T-cell (primary cell): Measurements from ENCODE around the gene SMCO4. TPM values are rescaled to one million over a fixed set of nuclear protein-coding genes. Genes with fewer than 3 reads are reported as not detected.
"Not testable (repeated sequence)": the region's sequence is repeated elsewhere in the genome, so short reads cannot be mapped to it uniquely, and the experiment has no call there.

Experiments
- ATAC-seq, 4 experiments: fragments of 200-7000 bp in 3 of 4; fragments of 150-1000 bp in 1 of 4; cut with Tn5 transposase; replicated peaks in 1 of 4; 1 replicate in 3 of 4; 2 replicates in 1 of 4; pipeline ENCODE4 v1.10.0; 2021; ENCODE audit warnings: moderate library complexity in 3 of 4, mild to moderate bottlenecking in 2 of 4, moderate number of reproducible peaks in 1 of 4
- CTCF ChIA-PET, 2 donors: fragments of 300-600 bp; sonication (Branson Sonifier 250); formaldehyde crosslinking; loops; one replicate each; lab custom pipeline; 2022; ENCODE audit warnings: antibody characterized with exemption in 2 of 2; lab: Charles Lee
- POLR2A ChIA-PET, 2 donors: fragments of 300-600 bp; sonication (Branson Sonifier 250); formaldehyde crosslinking; loops; one replicate each; lab custom pipeline; 2022; ENCODE audit warnings: antibody characterized with exemption in 2 of 2; lab: Charles Lee
- DNase-seq, 35 experiments: peaks; one replicate each; pipeline versions ENCODE4 v3.0.0 to v3.0.0-alpha.2; 2013 to 2023
- H3K27ac ChIP-seq: one replicate; pipeline ENCODE4 v1.5.1; 2013; ENCODE audit warnings: low read length
- H3K27me3 ChIP-seq, 2 experiments: replicated peaks in 1 of 2; 1 replicate in 1 of 2; 2 replicates in 1 of 2; pipeline versions ENCODE4 v1.6.1 to v1.7.0; 2013; ENCODE audit warnings: low read length in 1 of 2, mixed read lengths in 1 of 2; ENCODE audit not compliant: control insufficient read depth in 2 of 2, insufficient read depth in 2 of 2; ENCODE audit errors: extremely low read depth in 1 of 2
- H3K36me3 ChIP-seq, 2 donors: 1 replicate in 1 of 2; 2 replicates in 1 of 2; pipeline versions ENCODE4 v1.6.1 to v1.7.0; 2013; ENCODE audit warnings: low read length in 1 of 2; ENCODE audit not compliant: control insufficient read depth in 2 of 2, insufficient read depth in 1 of 2; ENCODE audit errors: extremely low read depth in 1 of 2
- H3K4me1 ChIP-seq, 2 experiments: 1 replicate in 1 of 2; 2 replicates in 1 of 2; pipeline versions ENCODE4 v1.6.1 to v1.7.0; 2013; ENCODE audit warnings: low read length in 2 of 2, mixed read lengths in 1 of 2; ENCODE audit not compliant: insufficient read depth in 2 of 2, control insufficient read depth in 1 of 2; ENCODE audit errors: extremely low read depth in 1 of 2
- H3K4me3 ChIP-seq, 2 donors: 1 replicate in 1 of 2; 2 replicates in 1 of 2; pipeline versions ENCODE4 v1.5.1 to v1.7.0; 2013; ENCODE audit warnings: mild to moderate bottlenecking in 2 of 2, low read length in 1 of 2, moderate library complexity in 1 of 2; ENCODE audit not compliant: control insufficient read depth in 1 of 2; ENCODE audit errors: extremely low read depth in 1 of 2
- H3K9me3 ChIP-seq: 2 replicates; pipeline ENCODE4 v1.7.0; 2013
- H3K27ac Mint-ChIP-seq, 2 donors: one replicate each; pipeline ENCODE4 v1.8.0; 2020 to 2021; ENCODE audit warnings: mild to moderate bottlenecking in 2 of 2, mixed read lengths in 2 of 2
- H3K27me3 Mint-ChIP-seq, 2 donors: one replicate each; pipeline ENCODE4 v1.8.0; 2021 to 2022; ENCODE audit warnings: mixed read lengths in 2 of 2
- H3K36me3 Mint-ChIP-seq: one replicate; pipeline ENCODE4 v1.8.0; 2021; ENCODE audit warnings: mixed read lengths
- H3K4me1 Mint-ChIP-seq, 3 donors: one replicate each; pipeline ENCODE4 v1.8.0; 2020 to 2022; ENCODE audit warnings: mixed read lengths in 3 of 3, mild to moderate bottlenecking in 1 of 3
- H3K4me3 Mint-ChIP-seq, 3 donors: one replicate each; pipeline ENCODE4 v1.8.0; 2020 to 2022; ENCODE audit warnings: mild to moderate bottlenecking in 3 of 3, mixed read lengths in 3 of 3, moderate library complexity in 3 of 3
- H3K9me3 Mint-ChIP-seq, 3 donors: one replicate each; pipeline ENCODE4 v1.8.0; 2020 to 2022; ENCODE audit warnings: mixed read lengths in 3 of 3
- WGBS: methylation state at CpG from one replicate; pipeline ENCODE4 v1.1.5; 2013; ENCODE audit warnings: missing lambda C conversion rate; ENCODE audit not compliant: insufficient coverage; 5-methylcytosine and 5-hydroxymethylcytosine counted together
- total RNA-seq, 35 experiments: library from RNA in 6 of 35; stranded (reverse) in 6 of 35; fragments of 120-200 nt in 1 of 35; gene quantifications; one replicate each; pipeline versions ENCODE4 v1.2.1 to v1.2.4 and lab custom pipeline; 2013 to 2026

Gene SMCO4
- total RNA-seq, 5 donors from 2014 or later (not counting 1 experiment from before 2014, with no cell fraction given): 2.2 to 6.5 (median 4.7) TPM; not detected in 1

- H3K4me3 ChIP-seq: no peak overlapping the region
- no peaks in the 10 kb centered on the region for H3K9me3 Mint-ChIP-seq
- no peaks in the 10 kb centered on the region for H3K36me3 Mint-ChIP-seq
- WGBS: 80% methylated on average over 1 of the region's 2 CpGs
- POLR2A ChIA-PET: interaction anchor here in 1 of 2 donors (0.6 kb wide), 1 partner anchor 988 kb away, joined by 6 read pairs; no protein-coding TSS in a partner anchor
- H3K27me3 Mint-ChIP-seq: no peaks in the 10 kb centered on the region
- CTCF ChIA-PET: interaction anchor here (0.9 to 1.6 kb wide), 2 partner anchors 9 to 22 kb away, joined by 3 to 4 read pairs; no protein-coding TSS in a partner anchor
- peaks cover 7 to 12% of the 10 kb centered on the region in 2 experiments for H3K4me1 ChIP-seq
- no peak for DNase-seq
- no peak overlapping the region for H3K4me3 Mint-ChIP-seq
- H3K27ac Mint-ChIP-seq: no peak overlapping the region
- H3K27me3 ChIP-seq: no peaks in the 10 kb centered on the region
- no peaks in the 10 kb centered on the region for H3K36me3 ChIP-seq
- no peak for ATAC-seq
- peaks cover 7 to 28% (median 26%) of the 10 kb centered on the region in 3 donors for H3K4me1 Mint-ChIP-seq
- no peak overlapping the region for H3K27ac ChIP-seq
- H3K9me3 ChIP-seq: no peaks in the 10 kb centered on the region
Measured at GRCh38 chr11:93536101-93536861, 6.9 kb downstream of the SMCO4 start.

- H3K9me3 Mint-ChIP-seq, ATAC-seq, H3K36me3 Mint-ChIP-seq, H3K27ac Mint-ChIP-seq, H3K27me3 ChIP-seq, H3K4me3 Mint-ChIP-seq, DNase-seq, POLR2A ChIA-PET, H3K4me3 ChIP-seq, H3K27me3 Mint-ChIP-seq, H3K27ac ChIP-seq, H3K9me3 ChIP-seq, H3K36me3 ChIP-seq: not testable (repeated sequence)
- peaks cover 11 to 31% (median 29%) of the 10 kb centered on the region in 3 donors for H3K4me1 Mint-ChIP-seq
- WGBS: 75% methylated on average over 1 of the region's 2 CpGs
- peaks cover 12 to 18% of the 10 kb centered on the region in 2 experiments for H3K4me1 ChIP-seq
- CTCF ChIA-PET: interaction anchor here in 1 of 2 donors (1.6 kb wide), 1 partner anchor 9 kb away, joined by 4 read pairs; no protein-coding TSS in a partner anchor
Measured at GRCh38 chr11:93535578-93535977, 7.6 kb downstream of the SMCO4 start.

GRCh38 chr11:93532806-93533205 is 10.4 kb downstream of the SMCO4 start:
- H3K27me3 Mint-ChIP-seq: no peaks in the 10 kb centered on the region
- no peaks in the 10 kb centered on the region for H3K36me3 ChIP-seq
- H3K9me3 ChIP-seq: no peaks in the 10 kb centered on the region
- H3K9me3 Mint-ChIP-seq: no peaks in the 10 kb centered on the region
- no peak overlapping the region for H3K4me3 Mint-ChIP-seq
- no peak for DNase-seq
- CTCF ChIA-PET: no interaction called here
- peaks cover 29 to 41% of the 10 kb centered on the region in 2 experiments for H3K4me1 ChIP-seq
- no peak for ATAC-seq
- peaks cover 33 to 57% (median 50%) of the 10 kb centered on the region in 3 donors for H3K4me1 Mint-ChIP-seq
- peak overlapping the region in 1 of 2 donors; percentile 69 for H3K27ac Mint-ChIP-seq
- 84% methylated on average over 3 of the region's 5 CpGs for WGBS
- H3K4me3 ChIP-seq: no peak overlapping the region
- POLR2A ChIA-PET: no interaction called here
- H3K27ac ChIP-seq: no peak overlapping the region
- H3K27me3 ChIP-seq: no peaks in the 10 kb centered on the region
- H3K36me3 Mint-ChIP-seq: no peaks in the 10 kb centered on the region

- POLR2A ChIA-PET: no interaction called here
- Histone ChIP-seq H3K36me3 (no peaks in the 10 kb centered on the region), H3K4me3 (no peak overlapping the region), H3K9me3 (no peaks in the 10 kb centered on the region), H3K27ac (no peak overlapping the region), H3K27me3 (no peaks in the 10 kb centered on the region), H3K4me1 (peaks cover 29 to 46% of the 10 kb centered on the region in 2 experiments)
- WGBS: 79% methylated on average over 3 of the region's 3 CpGs
- DNase-seq (no peak), ATAC-seq (no peak)
- Mint-ChIP-seq H3K27ac (peak overlapping the region; percentile 1 to 69), H3K4me1 (peaks cover 33 to 56% (median 51%) of the 10 kb centered on the region in 3 donors), H3K27me3 (no peaks in the 10 kb centered on the region), H3K4me3 (no peak overlapping the region), H3K9me3 (no peaks in the 10 kb centered on the region), H3K36me3 (no peaks in the 10 kb centered on the region)
- CTCF ChIA-PET: no interaction called here
Measured at GRCh38 chr11:93532281-93532789, 10.9 kb downstream of the SMCO4 start.

GRCh38 chr11:93530468-93530826 is 12.7 kb downstream of the SMCO4 start:
- peak overlapping the region in 1 of 3 donors; percentile 13 for H3K4me3 Mint-ChIP-seq
- Histone ChIP-seq H3K36me3 (no peaks in the 10 kb centered on the region), H3K27me3 (no peaks in the 10 kb centered on the region), H3K4me3 (no peak overlapping the region), H3K9me3 (no peaks in the 10 kb centered on the region), H3K4me1 (peaks cover 38 to 61% of the 10 kb centered on the region in 2 experiments), H3K27ac (no peak overlapping the region)
- no peak for DNase-seq
- ATAC-seq: peak in 1 of 4 experiments; percentile 10
- peak overlapping the region; percentile 72 to 73 for H3K27ac Mint-ChIP-seq
- ChIA-PET CTCF (interaction anchor here in 1 of 2 donors (0.6 kb wide), 1 partner anchor 286 kb away, joined by 3 read pairs; no protein-coding TSS in a partner anchor), POLR2A (no interaction called here)
- no peaks in the 10 kb centered on the region for H3K36me3 Mint-ChIP-seq
- H3K4me1 Mint-ChIP-seq: peaks cover 39 to 64% (median 63%) of the 10 kb centered on the region in 3 donors
- no peaks in the 10 kb centered on the region for H3K27me3 Mint-ChIP-seq
- WGBS: 43% methylated on average over 1 of the region's 1 CpG
- H3K9me3 Mint-ChIP-seq: no peaks in the 10 kb centered on the region

GRCh38 chr11:93529707-93530467 is 13.3 kb downstream of the SMCO4 start:
- Mint-ChIP-seq H3K4me1 (peaks cover 33 to 65% (median 62%) of the 10 kb centered on the region in 3 donors), H3K9me3 (no peaks in the 10 kb centered on the region), H3K27me3 (no peaks in the 10 kb centered on the region), H3K27ac (peak overlapping the region; percentile 72 to 73), H3K36me3 (no peaks in the 10 kb centered on the region), H3K4me3 (peak overlapping the region in 1 of 3 donors; percentile 27)
- H3K4me1 ChIP-seq: peaks cover 38 to 61% of the 10 kb centered on the region in 2 experiments
- H3K9me3 ChIP-seq: no peaks in the 10 kb centered on the region
- ChIA-PET CTCF (interaction anchor here in 1 of 2 donors (0.6 kb wide), 1 partner anchor 286 kb away, joined by 3 read pairs; no protein-coding TSS in a partner anchor), POLR2A (no interaction called here)
- H3K27ac ChIP-seq: no peak overlapping the region
- no peak for DNase-seq
- H3K4me3 ChIP-seq: no peak overlapping the region
- WGBS: 25% methylated on average over 4 of the region's 9 CpGs
- ATAC-seq: peak in 1 of 4 experiments; percentile 32
- H3K36me3 ChIP-seq: no peaks in the 10 kb centered on the region
- no peaks in the 10 kb centered on the region for H3K27me3 ChIP-seq
